Loucy (cell line): ENCODE data around the gene PGP.
"Not testable (repeated sequence)": the region's sequence is repeated elsewhere in the genome, so short reads cannot be mapped to it uniquely, and the experiment has no call there.

Experiments
- CTCF ChIP-seq: fragments of 200-600 bp; sonication (generic); conservative IDR thresholded peaks from 2 replicates; pipeline ENCODE4 v1.5.1; 2014; ENCODE audit warnings: mild to moderate bottlenecking, antibody characterized with exemption, low read length
- EZH2phosphoT487 ChIP-seq: fragments of 200-600 bp; IDR thresholded peaks from 2 replicates; pipeline ENCODE4 v1.6.1; 2018; ENCODE audit warnings: antibody characterized with exemption, mild to moderate bottlenecking, moderate library complexity, borderline replicate concordance

- TF ChIP-seq CTCF, EZH2phosphoT487: not testable (repeated sequence)
Measured at GRCh38 chr16:2263026-2263425, 48.4 kb upstream of the PGP start.
